Fibroblast of the aortic adventitia (primary cell): Measurements from ENCODE around the gene ITGAE. TPM values are rescaled to one million over a fixed set of nuclear protein-coding genes. Genes with fewer than 3 reads are reported as not detected.

Source experiments
- DNase-seq: peaks from one replicate; pipeline ENCODE4 v3.0.0-alpha.2; 2010; ENCODE audit warnings: low read depth
- H3K4me3 ChIP-seq: 2 replicates; pipeline ENCODE4 v1.5.1; 2011; ENCODE audit warnings: low read depth, mild to moderate bottlenecking, control low read depth, low read length, moderate library complexity
- CTCF ChIP-seq: IDR thresholded peaks from 2 replicates; pipeline ENCODE4 v1.5.1; 2011; ENCODE audit warnings: mild to moderate bottlenecking, low read length, control low read depth, inconsistent platforms; ENCODE audit not compliant: insufficient read depth
- total RNA-seq: library from RNA; depleted of rRNA; stranded (reverse); fragments of >200 nt; gene quantifications from 2 replicates; pipeline ENCODE4 v1.2.3, GENCODE V29; 2012; ENCODE audit warnings: low replicate concordance

ITGAE gene
- total RNA-seq, 1 donor: 37.4 TPM

- DNase-seq: no peak
- TF ChIP-seq CTCF: no peak
- H3K4me3 ChIP-seq: no peak overlapping the region
These were observed 17.0 kb upstream of the ITGAE start for GRCh38 chr17:3817851-3818605.

- TF ChIP-seq CTCF: no peak
- no peak overlapping the region for H3K4me3 ChIP-seq
- no peak for DNase-seq
These were observed 14.9 kb upstream of the ITGAE start for GRCh38 chr17:3815925-3816324.

GRCh38 chr17:3815122-3815521 lies 14.1 kb upstream of the ITGAE start:
- no peak for TF ChIP-seq CTCF
- no peak overlapping the region for H3K4me3 ChIP-seq
- DNase-seq: no peak

GRCh38 chr17:3814361-3814760 lies 13.4 kb upstream of the ITGAE start:
- TF ChIP-seq CTCF: no peak
- no peak for DNase-seq
- no peak overlapping the region for H3K4me3 ChIP-seq

GRCh38 chr17:3813171-3813570 lies 12.2 kb upstream of the ITGAE start:
- DNase-seq: no peak
- H3K4me3 ChIP-seq: no peak overlapping the region
- no peak for TF ChIP-seq CTCF

- TF ChIP-seq CTCF: no peak
- DNase-seq: no peak
These were observed 11.8 kb upstream of the ITGAE start for GRCh38 chr17:3812771-3813170.

GRCh38 chr17:3812284-3812683 lies 11.3 kb upstream of the ITGAE start:
- TF ChIP-seq CTCF: no peak
- no peak overlapping the region for H3K4me3 ChIP-seq
- DNase-seq: no peak

More at GRCh38 chr17:3812771-3813170, 11.8 kb upstream of the ITGAE start:
- H3K4me3 ChIP-seq: no peak overlapping the region
